Measurements from ENCODE around the gene PKD2L2.

GRCh38 chr5:137954131-137954879 is 65.0 kb downstream of the PKD2L2 start:
- no peak for TF ChIP-seq CTCF (tag by site-specific recombination; IDR thresholded peaks at IDR 0.05)
- no peak for TF ChIP-seq ZBTB20 (tag by site-specific recombination; IDR thresholded peaks at IDR 0.05)
- no peak for TF ChIP-seq ZNF521 (tag by site-specific recombination; IDR thresholded peaks at IDR 0.05)
- no peak for TF ChIP-seq PRDM1 (tag by site-specific recombination; IDR thresholded peaks at IDR 0.05)
- no peak for TF ChIP-seq ZBTB10 (tag by site-specific recombination; IDR thresholded peaks at IDR 0.05)
- TF ChIP-seq REST (tag by site-specific recombination; IDR thresholded peaks at IDR 0.05): no peak
- no peak for TF ChIP-seq ZNF701 (tag by site-specific recombination; IDR thresholded peaks at IDR 0.05)
- no peak for TF ChIP-seq ZNF335 (tag by site-specific recombination; conservative IDR thresholded peaks at IDR 0.05)
- no peak; the same call in 1 of the 2 replicates for TF ChIP-seq ZNF394 (tag by site-specific recombination; IDR thresholded peaks at IDR 0.05; ENCODE audit: borderline replicate concordance)
- TF ChIP-seq ZNF10 (tag by site-specific recombination; IDR thresholded peaks at IDR 0.05): no peak
- TF ChIP-seq ZNF501 (tag by site-specific recombination; IDR thresholded peaks at IDR 0.05): no peak
- no peak for TF ChIP-seq ZNF585B (tag by site-specific recombination; IDR thresholded peaks at IDR 0.05)
- TF ChIP-seq ZNF140 (tag by site-specific recombination; IDR thresholded peaks at IDR 0.05): no peak
